GM10248 (cell line): ENCODE results near the gene SMYD3.
"Not testable (repeated sequence)": the region's sequence is repeated elsewhere in the genome, so short reads cannot be mapped to it uniquely, and the experiment has no call there.

Experiments used
- CTCF ChIA-PET: fragments of 300-600 bp; sonication (Branson Sonifier 250); formaldehyde crosslinking; extraction: SDS; loops from one replicate; lab custom pipeline; 2021; ENCODE audit warnings: antibody characterized with exemption; lab: Yijun Ruan, JAX
- POLR2A ChIA-PET: fragments of 350-650 bp; sonication (Branson Sonifier 250); formaldehyde crosslinking; extraction: SDS; loops from one replicate; lab custom pipeline; 2020; ENCODE audit warnings: antibody characterized with exemption; lab: Yijun Ruan, JAX
- DNase-seq: peaks from one replicate; pipeline ENCODE4 v3.0.0; 2012; ENCODE audit errors: extremely low spot score
- CTCF ChIP-seq: IDR thresholded peaks from 2 replicates; pipeline ENCODE4 v1.5.1; 2012; ENCODE audit warnings: mild to moderate bottlenecking, low read depth; ENCODE audit errors: extremely low read depth, missing control alignments, control extremely low read depth

Gene SMYD3

GRCh38 chr1:245979589-245979988, 527.5 kb downstream of the SMYD3 start:
- POLR2A ChIA-PET, result no interaction called here
- CTCF ChIA-PET, result interaction anchor here (0.8 to 1.3 kb wide), 3 partner anchors 10 to 17 kb away, joined by 3 to 5 read pairs (median 3); no protein-coding TSS in a partner anchor
- TF ChIP-seq CTCF, result no peak
- DNase-seq, result no peak

- ChIA-PET POLR2A (no interaction called here), CTCF (interaction anchor here (0.7 to 1.3 kb wide), 4 partner anchors 9 to 21 kb away, joined by 3 to 5 read pairs (median 3); no protein-coding TSS in a partner anchor)
- TF ChIP-seq CTCF, result no peak
Measured at GRCh38 chr1:245978915-245979314, 528.2 kb downstream of the SMYD3 start.

GRCh38 chr1:245972476-245972875, 534.6 kb downstream of the SMYD3 start:
- POLR2A ChIA-PET, result no interaction called here
- no peak for DNase-seq
- no peak for TF ChIP-seq CTCF
- CTCF ChIA-PET, result interaction anchor here (0.7 to 1.6 kb wide), 4 partner anchors 8 to 161 kb away, joined by 3 to 5 read pairs (median 3); no protein-coding TSS in a partner anchor

More at GRCh38 chr1:245978915-245979314, 528.2 kb downstream of the SMYD3 start:
- DNase-seq, result no peak

GRCh38 chr1:245971711-245972085, 535.4 kb downstream of the SMYD3 start:
- ChIA-PET CTCF (interaction anchor here (1.3 to 1.8 kb wide), 3 partner anchors 9 to 161 kb away, joined by 3 to 6 read pairs (median 4); no protein-coding TSS in a partner anchor), POLR2A (no interaction called here)
- no peak for TF ChIP-seq CTCF
- DNase-seq, result no peak

GRCh38 chr1:245971076-245971710, 535.9 kb downstream of the SMYD3 start:
- POLR2A ChIA-PET, DNase-seq: not testable (repeated sequence)
- CTCF ChIA-PET, result interaction anchor here (0.6 to 1.8 kb wide), 4 partner anchors 9 to 160 kb away, joined by 3 to 6 read pairs (median 4); no protein-coding TSS in a partner anchor

- CTCF ChIA-PET, result interaction anchor here (1.1 to 1.6 kb wide), 2 partner anchors 10 to 11 kb away, joined by 3 to 4 read pairs; no protein-coding TSS in a partner anchor
- POLR2A ChIA-PET, result no interaction called here
- no peak for DNase-seq
- TF ChIP-seq CTCF, result no peak
Measured at GRCh38 chr1:245969283-245969682, 537.8 kb downstream of the SMYD3 start.

- CTCF ChIA-PET, result interaction anchor here (1.6 kb wide), 1 partner anchor 11 kb away, joined by 4 read pairs; no protein-coding TSS in a partner anchor
- POLR2A ChIA-PET, result no interaction called here
- TF ChIP-seq CTCF, result no peak
- no peak for DNase-seq
Measured at GRCh38 chr1:245968775-245969174, 538.3 kb downstream of the SMYD3 start.
